Measurements from ENCODE around the gene RPS4Y1. TPM values are rescaled to one million over a fixed set of nuclear protein-coding genes. Genes with fewer than 3 reads are reported as not detected.

RPS4Y1 gene
- polyA plus RNA-seq, 1 donor (not counting 4 experiments of a cell fraction or from before 2014, with no cell fraction given) = not detected

DNA sequence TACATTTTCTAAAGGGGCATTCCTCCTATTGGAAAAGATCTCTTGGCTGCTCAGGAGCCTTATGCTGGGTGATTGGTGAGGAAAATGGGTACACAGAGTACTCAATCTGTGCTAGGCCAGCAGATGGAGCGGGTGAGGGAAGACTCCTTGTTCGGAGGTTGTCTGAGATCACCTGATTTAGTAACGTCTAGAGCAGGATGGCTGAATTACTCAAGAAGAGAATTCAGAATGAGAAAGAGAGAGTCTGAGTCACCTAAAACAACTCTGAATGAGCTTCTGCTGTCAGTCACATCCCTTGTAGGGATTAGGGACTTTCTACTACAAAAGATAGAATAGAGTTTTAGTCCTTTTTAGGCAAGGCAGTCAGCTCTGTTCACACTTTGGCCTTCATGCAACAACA is 46.6 kb downstream of the RPS4Y1 start:
- Histone ChIP-seq H3K9ac (ENCODE audit: control insufficient read depth, extremely low read depth, insufficient read depth, low read length) (no peak overlapping the region), H3K4me1 (ENCODE audit: control insufficient read depth, extremely low read depth, insufficient read depth, low read length) (no peaks in the 10 kb centered on the region), H4K20me1 (ENCODE audit: control insufficient read depth, extremely low read depth, insufficient read depth, low read length) (no peaks in the 10 kb centered on the region), H3K4me3 (ENCODE audit: control insufficient read depth in 2 of 3, extremely low read depth in 1 of 3, insufficient read depth in 2 of 3, low read depth in 1 of 3, low read length in 3 of 3) (no peak overlapping the region), H3K27ac (ENCODE audit: control insufficient read depth, insufficient read depth, low read length) (no peak overlapping the region), H3K9me3 (ENCODE audit: control insufficient read depth, low read depth, low read length) (no peaks in the 10 kb centered on the region), H2AFZ (ENCODE audit: control insufficient read depth, low read length) (no peak overlapping the region), H3K9me1 (ENCODE audit: control insufficient read depth, extremely low read depth, insufficient read depth, low read length) (no peaks in the 10 kb centered on the region), H3K79me2 (ENCODE audit: control insufficient read depth, insufficient read depth, low read length) (no peaks in the 10 kb centered on the region), H3K4me2 (ENCODE audit: control insufficient read depth, extremely low read depth, insufficient read depth, low read depth, low read length) (no peak overlapping the region), H3K36me3 (ENCODE audit: control insufficient read depth in 2 of 2, extremely low read depth in 1 of 2, insufficient read depth in 2 of 2, low read length in 2 of 2) (no peaks in the 10 kb centered on the region), H3K27me3 (ENCODE audit: control insufficient read depth, extremely low read depth, insufficient read depth, low read length) (no peaks in the 10 kb centered on the region)
- dilution Hi-C loops (cut with MboI; ENCODE audit: extremely low pct_ligation_motif_present, low sequenced_read_pairs) = no loop called here
- no peak for FAIRE-seq
- no peak for DNase-seq (ENCODE audit: low read depth, low spot score)
- TF ChIP-seq, protein P1, sequence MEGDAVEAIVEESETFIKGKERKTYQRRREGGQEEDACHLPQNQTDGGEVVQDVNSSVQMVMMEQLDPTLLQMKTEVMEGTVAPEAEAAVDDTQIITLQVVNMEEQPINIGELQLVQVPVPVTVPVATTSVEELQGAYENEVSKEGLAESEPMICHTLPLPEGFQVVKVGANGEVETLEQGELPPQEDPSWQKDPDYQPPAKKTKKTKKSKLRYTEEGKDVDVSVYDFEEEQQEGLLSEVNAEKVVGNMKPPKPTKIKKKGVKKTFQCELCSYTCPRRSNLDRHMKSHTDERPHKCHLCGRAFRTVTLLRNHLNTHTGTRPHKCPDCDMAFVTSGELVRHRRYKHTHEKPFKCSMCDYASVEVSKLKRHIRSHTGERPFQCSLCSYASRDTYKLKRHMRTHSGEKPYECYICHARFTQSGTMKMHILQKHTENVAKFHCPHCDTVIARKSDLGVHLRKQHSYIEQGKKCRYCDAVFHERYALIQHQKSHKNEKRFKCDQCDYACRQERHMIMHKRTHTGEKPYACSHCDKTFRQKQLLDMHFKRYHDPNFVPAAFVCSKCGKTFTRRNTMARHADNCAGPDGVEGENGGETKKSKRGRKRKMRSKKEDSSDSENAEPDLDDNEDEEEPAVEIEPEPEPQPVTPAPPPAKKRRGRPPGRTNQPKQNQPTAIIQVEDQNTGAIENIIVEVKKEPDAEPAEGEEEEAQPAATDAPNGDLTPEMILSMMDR (optimal IDR thresholded peaks at IDR 0.05 in 1 of 3, IDR thresholded peaks at IDR 0.05 in 1 of 3, conservative IDR thresholded peaks at IDR 0.05 in 1 of 3; ENCODE audit: extremely low read depth in 1 of 3, insufficient read depth in 2 of 3, low read length in 3 of 3) = no peak
- TF ChIP-seq EZH2 (IDR thresholded peaks at IDR 0.05; ENCODE audit: low read length) = no peak

DNA sequence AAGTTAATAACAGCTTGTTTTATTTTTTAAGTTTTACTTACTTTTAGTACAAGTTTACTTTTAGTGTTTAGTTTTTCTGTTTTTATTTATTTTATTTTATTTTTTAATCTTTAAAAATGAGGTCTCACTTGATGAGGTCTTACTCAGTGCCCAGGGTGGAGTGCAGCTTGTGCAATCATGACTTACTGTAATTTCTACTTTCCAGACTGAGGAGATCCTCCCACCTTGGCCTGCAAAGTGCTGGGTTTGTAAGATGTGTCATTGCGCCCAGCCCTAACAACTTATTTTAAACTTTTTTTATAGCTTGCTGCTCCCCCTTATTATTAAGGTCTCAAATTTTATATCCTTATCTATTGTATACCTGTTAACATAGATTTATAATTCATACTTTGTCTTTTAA is 52.1 kb downstream of the RPS4Y1 start:
- Histone ChIP-seq H3K9me3 (ENCODE audit: control insufficient read depth, low read depth, low read length) (no peaks in the 10 kb centered on the region), H3K9ac (ENCODE audit: control insufficient read depth, extremely low read depth, insufficient read depth, low read length) (no peak overlapping the region), H3K36me3 (ENCODE audit: control insufficient read depth in 2 of 2, extremely low read depth in 1 of 2, insufficient read depth in 2 of 2, low read length in 2 of 2) (no peaks in the 10 kb centered on the region), H4K20me1 (ENCODE audit: control insufficient read depth, extremely low read depth, insufficient read depth, low read length) (no peaks in the 10 kb centered on the region), H3K27ac (ENCODE audit: control insufficient read depth, insufficient read depth, low read length) (no peak overlapping the region), H3K9me1 (ENCODE audit: control insufficient read depth, extremely low read depth, insufficient read depth, low read length) (no peaks in the 10 kb centered on the region), H2AFZ (ENCODE audit: control insufficient read depth, low read length) (no peak overlapping the region), H3K4me1 (ENCODE audit: control insufficient read depth, extremely low read depth, insufficient read depth, low read length) (no peaks in the 10 kb centered on the region), H3K4me2 (ENCODE audit: control insufficient read depth, extremely low read depth, insufficient read depth, low read depth, low read length) (no peak overlapping the region), H3K79me2 (ENCODE audit: control insufficient read depth, insufficient read depth, low read length) (no peaks in the 10 kb centered on the region), H3K4me3 (ENCODE audit: control insufficient read depth in 2 of 3, extremely low read depth in 1 of 3, insufficient read depth in 2 of 3, low read depth in 1 of 3, low read length in 3 of 3) (no peak overlapping the region), H3K27me3 (ENCODE audit: control insufficient read depth, extremely low read depth, insufficient read depth, low read length) (no peaks in the 10 kb centered on the region)
- DNase-seq (ENCODE audit: low read depth, low spot score) (no peak), FAIRE-seq (no peak)
- TF ChIP-seq, protein P1 (optimal IDR thresholded peaks at IDR 0.05 in 1 of 3, IDR thresholded peaks at IDR 0.05 in 1 of 3, conservative IDR thresholded peaks at IDR 0.05 in 1 of 3; ENCODE audit: extremely low read depth in 1 of 3, insufficient read depth in 2 of 3, low read length in 3 of 3) = no peak
- no peak for TF ChIP-seq EZH2 (IDR thresholded peaks at IDR 0.05; ENCODE audit: low read length)
- dilution Hi-C loops (cut with MboI; ENCODE audit: extremely low pct_ligation_motif_present, low sequenced_read_pairs) = no loop called here
